Liver (tissue), 3 donors: ENCODE measurements around the gene ZSCAN5C.

ENCODE experiments used
- GABPA ChIP-seq, 2 donors: IDR thresholded peaks in 1 of 2; conservative IDR thresholded peaks in 1 of 2; 2 replicates each; pipeline ENCODE4 v1.6.1; 2016; ENCODE audit warnings: antibody characterized with exemption in 2 of 2, mild to moderate bottlenecking in 1 of 2, moderate library complexity in 1 of 2
- JUND ChIP-seq, 2 donors: IDR thresholded peaks; 2 replicates each; pipeline ENCODE4 v1.6.1; 2016; ENCODE audit warnings: antibody characterized with exemption in 2 of 2
- TF ChIP-seq, protein P1 (sequence below): fragments of 150-350 bp; IDR thresholded peaks from 2 replicates; pipeline ENCODE4 v1.5.1; 2017; ENCODE audit warnings: improper control_type of control experiment, low read depth, low read length; ENCODE audit not compliant: missing input control
- TF ChIP-seq, protein P2 (sequence below): IDR thresholded peaks from 2 replicates; pipeline ENCODE4 v1.6.1; 2016; ENCODE audit warnings: antibody characterized with exemption, mild to moderate bottlenecking
- TF ChIP-seq, protein P3 (sequence below): IDR thresholded peaks from 2 replicates; pipeline ENCODE4 v1.6.1; 2016; ENCODE audit warnings: antibody characterized with exemption
- donor health status: healthy.
- donor health status: healthy.

DNA sequence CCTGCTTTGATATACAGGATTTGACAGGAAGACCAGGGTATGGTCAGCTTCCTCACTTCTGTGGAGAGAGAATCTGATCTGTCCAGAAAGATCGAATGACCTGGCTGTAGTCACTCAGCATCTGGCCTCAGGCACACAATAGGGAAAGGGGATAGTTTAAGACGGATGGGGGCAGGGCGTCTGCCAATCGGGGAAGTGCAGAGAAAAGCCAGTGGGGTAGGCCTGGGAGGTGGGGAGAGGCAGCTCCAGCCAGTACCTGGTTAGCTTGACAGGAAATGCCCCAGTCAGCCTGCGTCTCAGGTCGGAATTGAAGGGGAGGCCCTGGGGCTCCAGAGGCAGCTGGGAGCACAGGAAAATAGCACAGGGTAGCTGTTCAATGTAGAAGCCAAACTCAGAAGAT is 48.6 kb upstream of the ZSCAN5C start:
- TF ChIP-seq, protein P1, sequence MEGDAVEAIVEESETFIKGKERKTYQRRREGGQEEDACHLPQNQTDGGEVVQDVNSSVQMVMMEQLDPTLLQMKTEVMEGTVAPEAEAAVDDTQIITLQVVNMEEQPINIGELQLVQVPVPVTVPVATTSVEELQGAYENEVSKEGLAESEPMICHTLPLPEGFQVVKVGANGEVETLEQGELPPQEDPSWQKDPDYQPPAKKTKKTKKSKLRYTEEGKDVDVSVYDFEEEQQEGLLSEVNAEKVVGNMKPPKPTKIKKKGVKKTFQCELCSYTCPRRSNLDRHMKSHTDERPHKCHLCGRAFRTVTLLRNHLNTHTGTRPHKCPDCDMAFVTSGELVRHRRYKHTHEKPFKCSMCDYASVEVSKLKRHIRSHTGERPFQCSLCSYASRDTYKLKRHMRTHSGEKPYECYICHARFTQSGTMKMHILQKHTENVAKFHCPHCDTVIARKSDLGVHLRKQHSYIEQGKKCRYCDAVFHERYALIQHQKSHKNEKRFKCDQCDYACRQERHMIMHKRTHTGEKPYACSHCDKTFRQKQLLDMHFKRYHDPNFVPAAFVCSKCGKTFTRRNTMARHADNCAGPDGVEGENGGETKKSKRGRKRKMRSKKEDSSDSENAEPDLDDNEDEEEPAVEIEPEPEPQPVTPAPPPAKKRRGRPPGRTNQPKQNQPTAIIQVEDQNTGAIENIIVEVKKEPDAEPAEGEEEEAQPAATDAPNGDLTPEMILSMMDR: no peak
- TF ChIP-seq, protein P2, sequence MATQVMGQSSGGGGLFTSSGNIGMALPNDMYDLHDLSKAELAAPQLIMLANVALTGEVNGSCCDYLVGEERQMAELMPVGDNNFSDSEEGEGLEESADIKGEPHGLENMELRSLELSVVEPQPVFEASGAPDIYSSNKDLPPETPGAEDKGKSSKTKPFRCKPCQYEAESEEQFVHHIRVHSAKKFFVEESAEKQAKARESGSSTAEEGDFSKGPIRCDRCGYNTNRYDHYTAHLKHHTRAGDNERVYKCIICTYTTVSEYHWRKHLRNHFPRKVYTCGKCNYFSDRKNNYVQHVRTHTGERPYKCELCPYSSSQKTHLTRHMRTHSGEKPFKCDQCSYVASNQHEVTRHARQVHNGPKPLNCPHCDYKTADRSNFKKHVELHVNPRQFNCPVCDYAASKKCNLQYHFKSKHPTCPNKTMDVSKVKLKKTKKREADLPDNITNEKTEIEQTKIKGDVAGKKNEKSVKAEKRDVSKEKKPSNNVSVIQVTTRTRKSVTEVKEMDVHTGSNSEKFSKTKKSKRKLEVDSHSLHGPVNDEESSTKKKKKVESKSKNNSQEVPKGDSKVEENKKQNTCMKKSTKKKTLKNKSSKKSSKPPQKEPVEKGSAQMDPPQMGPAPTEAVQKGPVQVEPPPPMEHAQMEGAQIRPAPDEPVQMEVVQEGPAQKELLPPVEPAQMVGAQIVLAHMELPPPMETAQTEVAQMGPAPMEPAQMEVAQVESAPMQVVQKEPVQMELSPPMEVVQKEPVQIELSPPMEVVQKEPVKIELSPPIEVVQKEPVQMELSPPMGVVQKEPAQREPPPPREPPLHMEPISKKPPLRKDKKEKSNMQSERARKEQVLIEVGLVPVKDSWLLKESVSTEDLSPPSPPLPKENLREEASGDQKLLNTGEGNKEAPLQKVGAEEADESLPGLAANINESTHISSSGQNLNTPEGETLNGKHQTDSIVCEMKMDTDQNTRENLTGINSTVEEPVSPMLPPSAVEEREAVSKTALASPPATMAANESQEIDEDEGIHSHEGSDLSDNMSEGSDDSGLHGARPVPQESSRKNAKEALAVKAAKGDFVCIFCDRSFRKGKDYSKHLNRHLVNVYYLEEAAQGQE: no peak
- TF ChIP-seq, protein P3, sequence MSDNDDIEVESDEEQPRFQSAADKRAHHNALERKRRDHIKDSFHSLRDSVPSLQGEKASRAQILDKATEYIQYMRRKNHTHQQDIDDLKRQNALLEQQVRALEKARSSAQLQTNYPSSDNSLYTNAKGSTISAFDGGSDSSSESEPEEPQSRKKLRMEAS: no peak
- TF ChIP-seq GABPA (IDR thresholded peaks at IDR 0.05 in 1 of 2, conservative IDR thresholded peaks at IDR 0.05 in 1 of 2) (no peak), JUND (IDR thresholded peaks at IDR 0.05) (no peak)
